SK-N-MC (cell line): ENCODE results near the gene PLK3.
"Not testable (repeated sequence)": the region's sequence is repeated elsewhere in the genome, so short reads cannot be mapped to it uniquely, and the experiment has no call there.

Source experiments
- DNase-seq: peaks from one replicate; pipeline ENCODE4 v3.0.0-alpha.2; 2011; ENCODE audit warnings: low read depth, low spot score
- H3K27ac ChIP-seq: fragments of 200-600 bp; sonication (generic); 2 replicates; pipeline ENCODE4 v1.5.1; 2016; ENCODE audit warnings: mixed run types
- H3K36me3 ChIP-seq: fragments of 200-600 bp; sonication (generic); 2 replicates; pipeline ENCODE4 v1.6.1; 2017; ENCODE audit warnings: antibody characterized with exemption, low read length, mixed read lengths; ENCODE audit not compliant: insufficient read depth
- H3K4me3 ChIP-seq: fragments of 200-600 bp; sonication (generic); 2 replicates; pipeline ENCODE4 v1.5.1; 2016
- H3K9ac ChIP-seq: fragments of 200-600 bp; sonication (generic); 2 replicates; pipeline ENCODE4 v1.8.0; 2017; ENCODE audit warnings: mixed run types, mixed read lengths; ENCODE audit not compliant: insufficient read length
- H3K9me3 ChIP-seq: fragments of 200-600 bp; sonication (generic); 2 replicates; pipeline ENCODE4 v1.6.1; 2017; ENCODE audit warnings: low read depth, mild to moderate bottlenecking, antibody characterized with exemption, low read length, moderate library complexity, mixed read lengths
- EZH2 ChIP-seq: fragments of 200-600 bp; sonication (generic); IDR thresholded peaks from one replicate; pipeline ENCODE4 v1.6.1; 2017; ENCODE audit warnings: antibody characterized with exemption
- FOXP2 ChIP-seq: optimal IDR thresholded peaks from 2 replicates; pipeline ENCODE3; 2011; ENCODE audit warnings: mild to moderate bottlenecking, moderate library complexity; ENCODE audit not compliant: insufficient read depth; ENCODE audit errors: extremely low read length, control extremely low read depth
- POLR2AphosphoS5 ChIP-seq: IDR thresholded peaks from 2 replicates; pipeline ENCODE4 v1.6.1; 2012; ENCODE audit warnings: mild to moderate bottlenecking, low read depth, low read length, borderline replicate concordance

The PLK3 gene

GRCh38 chr1:44806704-44807363, 6.7 kb downstream of the PLK3 start, which contains the start of gene DYNLT4:
TSS of gene DYNLT4 (minus strand) at chr1:44807351. CDS start at chr1:44806668, 683 bp downstream.
- TF ChIP-seq FOXP2 (no peak), EZH2 (no peak), POLR2AphosphoS5 (no peak)
- Histone ChIP-seq H3K4me3 (no peak within 1 kb of the TSS), H3K9ac (no peak within 1 kb of the TSS), H3K36me3 (no peaks in the 10 kb centered on the region; the same call in 1 of the 2 replicates), H3K27ac (peak within 1 kb of the TSS; percentile 56), H3K9me3 (no peaks in the 10 kb centered on the region)
- DNase-seq, result no peak

GRCh38 chr1:44807364-44808062, 7.3 kb downstream of the PLK3 start:
- Histone ChIP-seq H3K27ac (peak overlapping the region; percentile 56), H3K4me3 (no peak overlapping the region), H3K9ac (no peak overlapping the region), H3K36me3 (no peaks in the 10 kb centered on the region; the same call in 1 of the 2 replicates), H3K9me3 (no peaks in the 10 kb centered on the region)
- DNase-seq, result no peak
- TF ChIP-seq POLR2AphosphoS5 (no peak), EZH2 (no peak), FOXP2 (no peak)

- peak within 1 kb of the TSS; percentile 76 for H3K27ac ChIP-seq
- DNase-seq, result no peak
- no peak for TF ChIP-seq EZH2
- no peak for TF ChIP-seq POLR2AphosphoS5
- no peak for TF ChIP-seq FOXP2
- peak within 1 kb of the TSS; percentile 28 for H3K4me3 ChIP-seq
- no peaks in the 10 kb centered on the region; the same call in 1 of the 2 replicates for H3K36me3 ChIP-seq
- H3K9me3 ChIP-seq, result no peaks in the 10 kb centered on the region
- peak within 1 kb of the TSS; percentile 41 for H3K9ac ChIP-seq
Observed at GRCh38 chr1:44808063-44808937, 8.1 kb downstream of the PLK3 start, which contains the start of gene BTBD19. TSS of gene BTBD19 (plus strand) at chr1:44808523. CDS start at chr1:44808821, 298 bp downstream.

- no peak for DNase-seq
- H3K9ac ChIP-seq, result peak overlapping the region; percentile 41
- no peaks in the 10 kb centered on the region; the same call in 1 of the 2 replicates for H3K36me3 ChIP-seq
- H3K4me3 ChIP-seq, result peak overlapping the region; percentile 28
- H3K27ac ChIP-seq, result peak overlapping the region; percentile 76
- H3K9me3 ChIP-seq, result no peaks in the 10 kb centered on the region
- TF ChIP-seq EZH2 (no peak), POLR2AphosphoS5 (peak; percentile 23; the same call in 1 of the 2 replicates)
Observed at GRCh38 chr1:44808938-44809917, 9.1 kb downstream of the PLK3 start.

- no peak for TF ChIP-seq FOXP2
- TF ChIP-seq EZH2, result no peak
- TF ChIP-seq POLR2AphosphoS5, result no peak
- no peaks in the 10 kb centered on the region for H3K36me3 ChIP-seq
- H3K27ac ChIP-seq, result 0 out of 2 replicates have a peak overlapping the region, but pooled peaks have one; percentile 12
- no peaks in the 10 kb centered on the region for H3K9me3 ChIP-seq
- DNase-seq, result no peak
- H3K4me3 ChIP-seq, result no peak overlapping the region
- H3K9ac ChIP-seq, result peak overlapping the region; percentile 17
Observed at GRCh38 chr1:44810101-44810761, 10.1 kb downstream of the PLK3 start.

- not testable (repeated sequence) for H3K9ac ChIP-seq, H3K9me3 ChIP-seq, H3K36me3 ChIP-seq, H3K4me3 ChIP-seq, DNase-seq
- 0 out of 2 replicates have a peak overlapping the region, but pooled peaks have one; percentile 12 for H3K27ac ChIP-seq
Observed at GRCh38 chr1:44810762-44811105, 10.6 kb downstream of the PLK3 start.

- Histone ChIP-seq H3K36me3 (no peaks in the 10 kb centered on the region), H3K9me3 (no peaks in the 10 kb centered on the region), H3K4me3 (no peak overlapping the region), H3K9ac (peak overlapping the region; percentile 45), H3K27ac (peak overlapping the region; percentile 83)
- DNase-seq, result no peak
- TF ChIP-seq POLR2AphosphoS5 (no peak), EZH2 (no peak), FOXP2 (no peak)
Observed at GRCh38 chr1:44811234-44811633, 11.1 kb downstream of the PLK3 start.
